Posterior vena cava (tissue), 2 donors: ENCODE data around the gene HNRNPF. TPM values are rescaled to one million over a fixed set of nuclear protein-coding genes. Genes with fewer than 3 reads are reported as not detected.
A peak's percentile ranks its signal among the peaks of the same experiment; 100 is the strongest.

ENCODE experiments used
- DNase-seq: peaks from one replicate; pipeline ENCODE4 v3.0.0-alpha.2; 2020; ENCODE audit warnings: low spot score
- intact Hi-C, 2 donors: fragments of 100-400 bp; cut with DNase I; formaldehyde crosslinking; loops; one replicate each; pipeline versions ENCODE4 v1.14.1 to v1.14.2; 2022 to 2023
- total RNA-seq, 2 donors: library from RNA; stranded (reverse); fragmentation: NEBNext Ultra II Directional; extraction: Animal tissue kit (Norgen Biotek cat#: 25700); gene quantifications; one replicate each; pipeline ENCODE4 v1.2.1, GENCODE V29; 2021
- donor health status: DM: yes; HTN: yes; CAD: no.
- donor health status: DM: yes; HTN: yes; CAD: no.

Gene HNRNPF
- total RNA-seq, 2 donors from 2014 or later = 109 to 112 TPM

GRCh38 chr10:43361547-43362190 lies 47.3 kb downstream of the HNRNPF start:
- intact Hi-C loops = no loop called here
- DNase-seq = no peak

GRCh38 chr10:43360086-43360485 lies 48.9 kb downstream of the HNRNPF start:
- intact Hi-C loops = no loop called here
- no peak for DNase-seq

GRCh38 chr10:43355749-43356371 lies 53.1 kb downstream of the HNRNPF start:
- DNase-seq = no peak
- intact Hi-C loops = no loop called here

DNA sequence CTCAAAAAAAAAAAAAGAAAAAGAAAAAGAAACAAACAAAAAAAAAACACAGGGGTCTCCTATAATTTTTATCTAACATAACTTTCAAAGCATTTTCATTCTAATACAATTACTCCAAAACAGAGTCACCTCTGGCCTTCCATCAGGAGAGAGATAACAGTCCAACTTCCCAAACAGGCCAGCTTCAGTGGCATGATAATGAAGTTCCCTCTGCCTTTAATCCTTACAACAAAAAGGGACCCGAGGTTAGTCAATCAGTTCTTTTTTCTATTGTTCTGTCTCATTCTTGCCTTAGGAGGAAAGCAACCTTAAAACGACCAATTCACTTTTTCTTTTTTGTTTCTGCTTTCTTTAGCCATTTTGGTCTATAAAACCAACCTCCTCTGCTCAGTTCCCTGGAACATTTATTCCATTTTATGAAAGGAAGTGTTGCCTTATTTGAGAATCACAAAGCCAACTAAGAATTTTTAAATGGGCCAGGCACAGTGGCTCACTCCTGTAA lies 54.1 kb downstream of the HNRNPF start:
- intact Hi-C loops = no loop called here
- no peak for DNase-seq

GRCh38 chr10:43354330-43354635 lies 54.7 kb downstream of the HNRNPF start:
- intact Hi-C loops = no loop called here
- no peak for DNase-seq

DNA sequence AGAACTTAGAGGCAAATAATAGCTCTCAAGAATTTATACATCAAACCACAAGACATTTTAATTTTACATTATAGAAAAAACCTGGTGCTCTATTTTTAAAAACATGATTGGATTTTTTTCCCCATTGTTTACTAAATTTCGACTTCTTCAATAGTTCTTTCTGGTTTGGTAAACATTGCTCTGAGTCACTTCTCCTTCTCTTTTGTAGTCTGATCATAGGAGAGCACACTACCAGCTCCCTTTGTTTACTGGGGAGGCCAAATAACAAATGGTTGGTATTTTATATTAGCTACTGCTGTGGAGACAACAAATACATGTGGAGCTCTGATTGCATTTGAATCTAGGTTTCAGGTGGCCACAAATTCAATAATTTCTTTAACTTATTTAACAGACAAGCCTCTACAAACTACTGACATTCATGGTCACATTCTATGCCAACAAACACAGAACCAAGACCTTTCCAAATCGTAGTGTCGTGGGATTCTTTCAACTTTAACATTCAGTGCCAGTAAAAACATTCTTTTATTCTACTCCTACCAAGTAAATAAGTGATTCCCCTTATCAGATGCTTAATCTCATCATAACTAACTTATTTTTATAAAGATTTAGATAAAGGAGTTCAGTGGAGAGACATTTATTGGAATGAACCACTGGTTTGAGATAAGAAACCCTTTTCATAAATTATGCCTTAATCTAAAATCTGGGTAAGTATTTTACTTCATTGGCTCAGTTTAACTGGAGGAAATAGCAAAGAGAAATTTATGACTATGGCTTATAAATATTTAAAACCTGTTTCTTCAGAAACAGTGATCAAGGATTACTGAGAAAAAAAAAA lies 55.3 kb downstream of the HNRNPF start:
- DNase-seq = no peak
- intact Hi-C loops = no loop called here

DNA sequence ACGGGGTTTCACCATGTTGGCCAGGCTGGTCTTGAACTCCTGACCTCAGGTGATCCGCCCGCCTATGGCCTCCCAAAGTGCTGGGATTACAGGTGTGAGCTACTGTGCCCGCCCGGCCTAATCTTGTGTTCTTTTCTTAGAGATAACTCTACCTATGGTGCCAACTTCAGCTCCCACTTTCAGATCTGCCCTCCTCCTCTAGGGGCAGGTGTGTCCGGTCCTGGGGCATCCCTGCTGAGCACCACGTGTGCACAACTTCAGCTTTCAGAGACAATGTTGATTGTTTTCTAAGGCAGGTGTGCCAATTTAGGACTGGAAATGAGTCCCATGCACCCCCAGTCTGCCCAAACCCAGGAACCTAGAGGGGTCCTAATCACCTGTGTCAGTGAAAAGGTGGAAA lies 56.0 kb downstream of the HNRNPF start:
- intact Hi-C loops = no loop called here
- no peak for DNase-seq

DNA sequence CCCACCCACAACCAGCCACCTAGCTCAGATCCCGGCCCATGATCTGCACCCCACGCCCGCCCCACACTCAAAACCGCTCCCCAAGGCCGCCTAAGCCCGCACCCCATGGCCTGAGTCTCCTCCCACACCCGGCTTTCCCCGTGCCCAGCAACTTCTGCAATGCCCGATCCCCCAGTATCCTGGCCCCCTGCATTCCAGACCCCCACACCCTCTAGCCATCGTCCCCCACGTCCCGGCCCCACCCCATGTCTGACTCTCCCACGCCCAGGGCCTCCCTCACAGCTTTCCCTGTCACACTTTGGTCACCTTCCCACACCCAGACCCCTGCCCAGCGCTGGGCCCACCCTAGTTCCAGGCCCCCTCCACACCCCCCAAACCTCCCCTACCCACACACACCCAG lies 57.7 kb downstream of the HNRNPF start:
- DNase-seq = no peak
- intact Hi-C loops = no loop called here

DNA sequence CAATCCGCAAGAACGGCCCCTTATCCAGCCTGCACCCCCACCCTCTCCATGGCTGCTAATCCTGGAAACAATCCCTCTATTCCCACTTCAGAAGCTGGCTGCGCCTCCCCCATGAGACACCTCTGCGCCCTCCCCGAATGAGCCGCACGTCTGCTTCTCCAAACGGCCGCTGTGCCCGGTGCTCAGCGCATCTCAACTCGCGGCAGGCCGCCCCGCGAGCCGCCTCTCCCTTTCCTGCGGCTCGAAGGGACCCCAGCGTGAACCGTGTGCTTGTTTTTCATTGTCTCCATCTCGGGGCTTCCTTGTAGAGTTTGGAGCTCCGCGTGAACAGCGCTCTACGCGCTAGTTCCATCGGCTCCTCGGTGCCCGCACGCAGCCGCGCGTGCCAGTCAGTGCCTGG lies 58.3 kb downstream of the HNRNPF start:
- DNase-seq = no peak
- intact Hi-C loops = no loop called here

GRCh38 chr10:43350156-43350555 lies 58.8 kb downstream of the HNRNPF start:
- no peak for DNase-seq
- intact Hi-C loops = no loop called here

DNA sequence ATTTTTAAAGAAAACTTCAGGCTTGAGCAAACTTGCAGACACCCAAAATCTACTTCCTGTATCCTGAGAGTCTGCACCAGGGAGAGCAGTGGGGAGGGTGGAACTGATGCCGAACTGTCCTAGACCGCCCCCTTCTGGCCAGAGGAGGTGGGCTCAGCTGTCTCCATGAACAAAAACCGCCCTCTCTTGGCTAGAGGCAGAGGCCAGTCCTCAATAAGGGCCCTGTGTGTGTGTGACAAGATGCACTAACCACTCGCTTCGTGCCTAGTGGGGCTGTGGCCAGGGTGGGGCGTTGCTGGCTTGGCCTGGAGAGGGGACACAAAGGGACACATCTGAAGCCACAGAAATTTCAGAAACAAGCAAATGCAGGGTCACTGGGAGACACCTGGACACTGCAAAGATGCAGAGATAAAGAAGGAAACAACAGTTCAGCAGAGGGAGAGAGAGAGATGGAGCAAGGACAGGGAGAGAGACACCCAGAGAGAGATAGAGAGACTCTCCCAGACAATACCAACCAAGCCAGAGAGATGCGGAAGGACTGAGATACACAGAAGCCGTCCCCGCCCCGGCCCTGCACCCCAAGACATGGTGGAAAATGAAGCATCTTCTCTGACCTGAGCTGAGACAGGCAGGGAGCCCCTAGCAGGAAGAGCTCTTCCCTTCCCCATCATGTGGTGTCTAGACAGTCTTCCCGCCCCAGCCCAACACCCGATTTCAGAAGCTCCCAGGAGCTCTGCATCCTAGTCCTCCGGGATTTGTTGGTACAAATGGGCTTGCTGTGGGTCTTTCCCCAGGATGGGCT lies 60.3 kb downstream of the HNRNPF start:
- intact Hi-C loops = loop anchor here in 1 of 2 donors (10.0 kb wide), 1 partner anchor 54 kb away; no protein-coding TSS in a partner anchor
- peak; percentile 96 for DNase-seq

- intact Hi-C loops = loop anchor here in 1 of 2 donors (10.0 kb wide), 1 partner anchor 53 kb away; no protein-coding TSS in a partner anchor
- no peak for DNase-seq
These were observed 61.0 kb downstream of the HNRNPF start for GRCh38 chr10:43347997-43348396.

- DNase-seq = no peak
- intact Hi-C loops = loop anchor here in 1 of 2 donors (10.0 kb wide), 1 partner anchor 49 kb away; no protein-coding TSS in a partner anchor
These were observed 64.9 kb downstream of the HNRNPF start for GRCh38 chr10:43344051-43344450.

- intact Hi-C loops = loop anchor here in 1 of 2 donors (10.0 kb wide), 1 partner anchor 48 kb away; no protein-coding TSS in a partner anchor
These were observed 65.9 kb downstream of the HNRNPF start for GRCh38 chr10:43343126-43343525.

GRCh38 chr10:43342279-43343125 lies 66.5 kb downstream of the HNRNPF start:
- no peak for DNase-seq
- intact Hi-C loops = loop anchor here in 1 of 2 donors (10.0 kb wide), 1 partner anchor 48 kb away; no protein-coding TSS in a partner anchor

More at GRCh38 chr10:43343126-43343525, 65.9 kb downstream of the HNRNPF start:
- no peak for DNase-seq

DNA sequence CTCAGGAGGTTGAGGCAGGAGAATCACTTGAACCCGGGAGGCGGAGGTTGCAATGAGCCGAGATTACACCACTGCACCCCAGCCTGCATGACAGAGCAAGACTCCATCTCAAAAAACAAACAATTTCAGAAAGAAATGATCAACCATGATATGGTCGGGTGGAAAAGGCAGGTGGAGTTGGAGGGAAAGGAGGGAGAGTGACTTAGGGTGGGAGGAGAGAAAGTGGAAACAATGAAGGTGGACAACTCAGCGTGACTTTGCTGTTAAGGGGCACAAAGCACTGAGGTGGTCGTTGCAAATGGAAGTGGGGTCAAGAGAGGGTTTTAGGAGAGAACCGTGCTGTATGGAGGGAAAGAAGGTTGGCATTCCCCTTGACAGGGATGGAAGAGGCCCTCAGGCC lies 67.5 kb downstream of the HNRNPF start:
- DNase-seq = no peak
- intact Hi-C loops = loop anchor here in 1 of 2 donors (10.0 kb wide), 1 partner anchor 47 kb away; no protein-coding TSS in a partner anchor

DNA sequence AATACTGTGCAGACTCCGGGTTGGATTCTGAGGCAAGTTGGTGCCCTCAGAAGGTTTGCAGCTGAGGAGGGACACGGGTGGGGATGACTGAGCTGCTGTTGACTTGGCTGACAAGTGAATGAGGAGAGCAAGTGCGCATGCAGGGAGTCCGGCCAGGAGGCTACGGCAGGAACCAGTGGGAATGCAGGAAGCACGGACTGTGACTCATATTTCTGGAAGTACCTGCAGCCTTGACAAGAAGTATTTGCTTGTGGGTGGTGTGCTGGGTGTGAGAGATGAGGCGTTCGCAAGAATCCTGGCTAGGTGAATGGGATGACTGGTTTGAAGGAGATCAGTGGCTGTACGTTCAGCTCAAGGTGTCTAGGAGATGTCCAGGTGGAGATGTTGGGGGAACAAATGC lies 68.4 kb downstream of the HNRNPF start:
- DNase-seq = no peak
- intact Hi-C loops = loop anchor here in 1 of 2 donors (10.0 kb wide), 1 partner anchor 46 kb away; no protein-coding TSS in a partner anchor

DNA sequence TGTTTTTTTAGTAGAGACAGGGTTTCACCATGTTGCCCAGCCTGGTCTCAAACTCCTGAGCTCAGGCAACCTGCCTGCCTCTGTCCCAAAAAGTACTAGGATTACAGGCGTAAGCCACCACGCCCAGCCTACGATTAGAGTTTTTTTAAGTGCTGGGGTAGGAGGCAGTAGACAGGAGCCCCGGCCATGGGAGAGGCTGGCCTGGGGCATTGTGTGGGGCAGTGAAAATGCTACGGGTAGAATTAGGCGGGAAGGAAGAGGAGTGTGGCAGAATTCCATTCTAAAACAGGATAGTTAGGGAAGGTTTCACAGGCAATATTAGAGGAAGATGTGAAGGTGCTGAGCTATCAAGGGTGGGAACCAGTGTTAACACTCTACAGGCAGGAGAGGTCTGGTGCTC lies 68.9 kb downstream of the HNRNPF start:
- intact Hi-C loops = loop anchor here in 1 of 2 donors (10.0 kb wide), 1 partner anchor 45 kb away; no protein-coding TSS in a partner anchor
- no peak for DNase-seq
